Cortex of kidney (tissue), 1 donor: Measurements from ENCODE around the gene TEX13D.
"Not testable (repeated sequence)": the region's sequence is repeated elsewhere in the genome, so short reads cannot be mapped to it uniquely, and the experiment has no call there.

Experiments
- DNase-seq: peaks from one replicate; lab custom pipeline; 2025; lab: John Stamatoyannopoulos, UW

The TEX13D gene

DNA sequence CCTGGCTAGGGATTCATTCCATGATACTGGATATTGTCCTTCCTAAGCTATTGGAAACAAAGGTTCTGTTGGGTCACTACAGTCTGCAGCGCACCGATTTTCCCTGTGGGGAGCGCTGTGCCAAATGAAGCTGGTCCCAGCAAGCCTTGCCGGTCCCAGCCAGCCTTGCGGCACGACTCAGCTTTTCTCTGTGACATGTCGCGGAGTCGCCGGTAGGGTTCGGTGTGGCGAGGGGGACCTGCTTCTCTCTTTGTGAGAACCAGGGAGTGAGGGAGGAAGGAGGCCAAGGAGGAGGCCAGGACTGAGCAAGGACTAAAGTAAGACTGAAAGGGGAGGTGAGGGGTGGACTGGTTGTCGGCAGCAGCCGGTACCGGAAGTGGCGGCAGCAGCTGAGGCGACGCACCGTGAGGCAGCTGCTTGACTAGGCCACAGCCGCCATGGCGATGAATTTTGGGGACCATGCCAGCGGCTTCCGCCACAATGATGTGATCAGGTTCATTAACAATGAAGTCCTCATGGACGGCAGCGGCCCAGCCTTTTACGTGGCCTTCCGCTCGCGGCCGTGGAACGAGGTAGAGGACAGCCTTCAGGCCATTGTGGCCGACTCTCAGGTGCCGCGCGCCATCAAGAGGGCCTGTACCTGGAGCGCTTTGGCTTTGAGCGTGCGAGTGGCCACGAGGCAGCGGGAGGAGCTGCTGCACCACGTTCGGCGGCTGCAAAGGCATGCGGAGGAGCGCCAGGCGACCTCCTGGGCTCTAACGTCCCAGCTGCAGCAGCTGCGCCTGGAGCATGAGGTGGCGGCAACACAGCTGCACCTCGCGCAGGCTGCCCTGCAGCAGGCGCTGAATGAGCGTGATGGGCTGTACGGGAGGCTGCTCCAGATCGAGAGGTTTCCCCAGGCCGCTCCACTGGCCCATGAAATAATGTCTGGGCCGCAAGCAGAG, at the start of gene TEX13D:
TSS of gene TEX13D (plus strand) at position 180 of the 944 bp plus-strand sequence. CDS start at position 438, 258 bp downstream.
- DNase-seq = no peak

DNA sequence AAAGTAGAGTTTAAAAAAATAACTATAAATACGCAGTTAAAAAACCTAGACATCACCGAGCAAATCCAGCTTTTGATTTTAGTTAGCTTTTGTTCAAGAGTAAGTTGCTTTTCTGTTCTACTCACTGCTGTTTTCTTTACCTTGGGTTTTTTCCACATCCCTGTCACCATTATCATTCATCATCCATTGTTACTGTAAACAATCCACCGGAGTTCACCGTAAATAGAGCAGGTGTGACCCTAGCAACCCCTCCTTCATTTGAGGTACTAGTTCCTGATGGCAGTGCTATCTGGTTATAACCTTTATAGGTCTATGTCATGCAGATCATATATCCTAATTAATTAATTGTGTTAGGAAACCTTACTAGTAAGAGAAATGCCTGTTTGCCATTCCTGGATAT, 43.0 kb upstream of the TEX13D start:
- DNase-seq = no peak

DNA sequence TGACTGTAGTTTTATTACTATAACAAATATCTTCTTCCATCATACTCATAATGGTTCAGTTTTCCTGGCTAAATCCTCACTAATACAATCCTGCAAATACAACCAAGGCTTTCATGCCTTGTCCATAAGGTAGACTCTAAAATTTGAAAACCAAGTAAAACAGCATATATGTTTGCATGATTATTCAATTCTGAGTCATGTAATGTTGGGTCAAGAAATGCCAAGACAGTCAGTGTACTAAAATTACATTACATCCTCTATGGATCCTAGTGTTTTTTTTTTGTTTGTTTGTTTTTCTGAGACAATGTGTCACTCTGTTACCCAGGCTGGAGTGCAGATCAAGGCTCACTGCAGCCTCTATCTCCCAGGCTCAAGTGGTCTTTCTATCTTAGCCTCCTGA, 38.6 kb upstream of the TEX13D start:
- DNase-seq = no peak

DNA sequence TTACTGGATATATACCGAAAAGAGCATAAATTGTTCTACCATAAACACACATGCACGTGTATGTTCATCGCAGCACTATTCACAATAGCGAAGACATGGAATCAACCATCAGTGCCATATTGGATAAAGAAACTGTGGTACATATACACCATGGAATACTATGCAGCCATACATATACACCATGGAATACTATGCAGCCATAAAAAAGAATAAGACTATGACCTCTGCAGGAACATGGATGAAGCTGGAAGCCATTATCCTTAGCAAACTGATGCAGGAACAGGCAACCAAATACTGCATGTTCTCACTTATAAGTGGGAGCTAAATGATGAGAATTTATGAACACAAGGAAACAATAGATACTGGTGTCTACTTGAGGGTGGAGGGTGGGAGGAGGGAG, 33.1 kb upstream of the TEX13D start:
- not testable (repeated sequence) for DNase-seq

DNA sequence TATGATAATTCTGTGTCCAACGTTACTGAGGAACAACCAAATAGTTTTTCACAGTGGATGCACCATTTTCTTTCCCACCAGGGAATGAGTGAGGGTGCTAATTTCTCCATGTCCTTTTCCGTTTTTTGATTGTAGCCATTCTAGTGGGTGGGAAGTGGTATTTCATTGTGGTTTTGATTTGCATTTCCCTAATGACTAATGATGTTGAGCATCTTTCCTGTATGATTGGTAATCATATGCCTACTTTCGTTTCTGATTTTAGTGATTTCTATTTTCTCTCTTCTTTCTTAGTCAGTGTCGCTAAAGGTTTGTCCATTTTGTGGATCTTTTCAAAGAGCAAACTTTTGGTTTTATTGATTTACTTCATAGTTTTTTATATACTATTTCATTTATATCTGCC, 32.1 kb upstream of the TEX13D start:
- no peak for DNase-seq

DNA sequence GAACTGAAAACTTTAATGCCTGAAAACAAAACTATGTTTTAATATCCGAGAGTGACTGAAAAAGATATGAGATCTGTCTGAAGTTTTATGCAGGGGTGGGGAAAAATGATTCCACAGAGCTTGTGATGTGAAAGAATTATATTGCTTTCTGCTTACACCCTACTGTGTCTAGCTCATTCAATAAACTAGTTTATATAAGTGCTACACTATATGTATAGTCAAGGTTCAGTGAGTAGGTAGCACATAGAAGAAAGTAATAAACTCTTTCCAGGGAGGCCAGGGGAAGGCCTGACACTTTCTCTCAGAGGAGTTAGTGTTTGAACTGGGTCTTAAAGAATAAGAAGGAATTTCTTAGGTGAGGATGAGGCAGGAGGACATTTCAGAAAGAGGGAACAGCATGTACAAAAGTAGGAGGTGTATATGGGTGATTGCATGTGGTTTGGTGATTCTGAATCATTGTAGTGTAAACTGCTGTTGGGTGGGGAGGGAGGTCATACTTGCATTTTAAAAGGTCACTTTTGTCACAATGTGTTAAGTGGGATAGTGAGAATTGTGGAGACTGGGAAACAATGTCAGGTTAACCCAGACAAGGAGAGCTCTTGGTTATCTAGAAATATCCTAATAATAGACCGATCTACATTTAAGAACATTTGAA, 25.1 kb upstream of the TEX13D start:
- DNase-seq = no peak

DNA sequence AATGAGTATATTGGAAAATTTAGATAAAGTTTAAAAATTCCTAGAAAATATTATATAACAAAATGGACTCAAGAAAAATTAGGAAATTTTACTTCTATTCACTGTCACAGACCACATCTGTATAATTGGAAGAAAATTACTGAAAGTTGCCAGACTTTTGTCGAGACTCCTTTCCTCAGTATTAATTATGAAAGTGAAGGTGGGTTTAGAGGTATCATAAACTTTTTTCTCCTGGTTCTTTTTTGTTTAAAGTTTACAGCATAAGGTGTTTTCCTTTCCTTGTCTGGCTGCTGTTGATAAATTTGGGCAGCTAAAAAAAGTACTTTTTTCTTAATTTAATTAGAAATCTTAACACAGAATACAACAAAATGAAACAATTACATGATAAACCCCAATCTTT, 6.7 kb upstream of the TEX13D start:
- DNase-seq = no peak

DNA sequence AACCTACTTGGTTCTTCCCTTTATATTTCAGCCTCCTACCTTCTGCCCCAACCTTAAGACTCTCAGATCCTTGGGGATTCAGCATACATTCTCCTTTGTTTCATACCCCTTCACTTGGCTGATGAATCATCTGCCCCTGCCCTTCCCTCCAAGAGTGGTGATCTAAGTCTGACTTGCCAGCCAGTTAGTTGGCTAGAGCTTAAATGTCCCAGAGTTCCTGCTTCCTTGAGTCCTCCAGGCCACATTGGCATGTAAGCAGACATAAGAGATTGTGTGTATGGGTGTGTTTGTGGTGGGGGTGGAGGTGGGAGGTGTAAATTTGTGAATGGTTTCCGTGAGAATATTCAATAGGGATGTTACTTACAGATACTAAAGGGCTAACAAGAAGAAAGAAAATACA, 3.7 kb upstream of the TEX13D start:
- no peak for DNase-seq

DNA sequence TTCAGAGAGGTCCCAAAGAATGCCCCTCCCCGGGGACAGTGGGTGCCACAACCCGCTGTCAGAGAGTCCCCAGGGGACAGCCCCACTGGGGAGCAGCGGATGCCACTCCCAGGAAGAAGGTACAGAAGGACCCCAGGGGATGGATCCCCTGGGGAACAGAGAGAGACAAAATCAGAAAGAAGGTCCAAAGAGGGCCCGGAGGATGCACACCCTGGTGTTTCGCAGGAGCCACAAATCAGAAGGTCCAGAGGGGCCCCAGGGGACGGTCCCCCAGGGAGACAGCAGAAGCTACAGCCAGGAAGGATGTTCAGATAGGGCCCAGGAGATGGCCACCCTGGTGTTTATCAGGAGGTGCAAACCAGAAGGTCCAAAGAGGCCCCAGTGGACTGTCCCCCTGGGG, 1.4 kb downstream of the TEX13D start:
- no peak for DNase-seq

DNA sequence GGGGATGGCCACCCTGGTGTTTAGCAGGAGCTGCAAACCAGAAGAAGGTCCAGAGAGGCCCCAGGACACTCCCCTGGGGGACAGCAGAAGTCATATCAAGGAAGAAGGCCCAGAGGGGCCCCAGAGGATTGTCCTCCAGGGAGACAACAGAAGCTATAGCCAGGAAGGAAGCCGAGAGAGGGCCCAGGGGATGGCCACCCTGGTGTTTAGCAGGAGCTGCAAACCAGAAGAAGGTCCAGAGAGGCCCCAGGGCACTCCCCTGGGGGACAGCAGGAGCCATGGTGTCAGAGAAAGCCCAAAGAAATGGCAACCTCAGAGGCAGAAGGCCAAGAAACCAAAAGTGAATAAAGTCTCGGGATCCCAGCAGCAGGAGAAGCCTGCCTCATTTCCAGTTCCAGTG, 2.1 kb downstream of the TEX13D start:
- DNase-seq = not testable (repeated sequence)

DNA sequence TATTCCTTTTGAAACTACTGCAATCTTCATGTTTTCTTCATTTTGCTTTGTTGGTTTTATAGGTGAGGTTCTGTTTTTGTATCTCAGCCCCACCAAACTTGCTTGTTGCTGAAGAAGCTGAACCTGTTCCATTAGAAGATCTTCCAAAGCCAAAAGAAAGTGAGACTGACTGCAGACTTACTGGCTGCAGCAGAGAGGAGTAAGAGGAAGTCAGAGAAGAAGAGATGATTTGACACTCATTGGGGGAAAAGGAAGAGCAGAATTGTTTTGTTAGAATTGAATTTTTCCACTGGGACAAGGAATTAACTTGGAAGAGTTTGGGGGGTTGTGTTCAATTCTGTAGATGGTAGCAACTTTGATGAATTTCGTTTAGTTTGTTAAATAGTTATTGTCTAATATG, 3.1 kb downstream of the TEX13D start:
- no peak for DNase-seq

DNA sequence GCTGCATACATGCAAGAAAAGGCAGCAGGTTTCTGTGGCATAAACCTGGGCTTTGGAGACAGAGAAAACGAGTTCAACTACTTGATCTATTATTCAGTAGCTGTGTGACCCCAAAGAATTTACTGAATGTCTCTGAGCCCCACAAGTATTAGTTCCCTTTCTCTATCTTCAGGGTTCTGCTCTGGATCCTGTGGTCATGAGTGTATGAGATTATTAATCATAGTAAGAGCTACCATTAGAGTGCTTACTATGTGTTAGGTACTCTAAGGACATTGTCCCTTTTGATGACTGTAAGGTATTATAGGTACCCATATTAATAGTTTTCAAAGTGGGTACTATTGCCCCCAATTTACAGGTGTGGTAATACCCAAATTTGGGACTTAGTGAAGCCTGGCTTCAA, 5.5 kb downstream of the TEX13D start:
- DNase-seq = no peak

DNA sequence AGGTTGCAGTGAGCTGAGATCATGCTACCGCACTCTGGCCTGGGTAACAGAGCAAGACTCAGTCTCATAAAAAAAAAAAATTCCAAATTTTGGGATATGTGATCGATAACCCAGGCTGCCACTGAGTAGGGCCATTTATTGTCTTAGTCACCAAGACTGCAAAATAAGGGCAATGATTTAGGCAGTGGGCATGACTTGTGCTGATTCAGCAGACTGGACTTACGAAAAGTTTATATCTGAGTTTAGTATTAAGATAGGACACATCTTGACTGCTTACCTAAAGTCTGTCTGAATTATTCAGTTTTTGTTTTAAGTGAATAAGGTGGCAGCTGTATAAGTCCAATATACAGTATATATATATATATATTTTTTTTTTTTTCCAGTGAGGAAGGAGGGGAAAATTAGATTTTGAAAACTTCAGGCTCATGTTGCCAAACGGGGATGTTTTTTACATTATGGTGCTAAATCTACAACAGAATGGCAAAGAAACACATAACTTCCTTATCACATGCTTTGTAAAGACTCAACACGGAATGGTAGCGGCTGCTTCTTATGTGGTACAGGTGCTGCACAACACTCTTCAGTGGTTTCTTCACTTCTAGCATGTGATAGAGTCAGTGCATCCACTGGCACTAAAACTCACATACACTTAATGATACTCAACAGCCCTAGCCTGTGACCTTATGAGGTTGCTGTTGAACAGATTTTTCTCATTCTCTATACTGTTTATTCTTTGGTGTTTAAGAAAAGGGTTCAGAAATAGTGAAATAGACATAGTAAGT, 6.5 kb downstream of the TEX13D start:
- no peak for DNase-seq

DNA sequence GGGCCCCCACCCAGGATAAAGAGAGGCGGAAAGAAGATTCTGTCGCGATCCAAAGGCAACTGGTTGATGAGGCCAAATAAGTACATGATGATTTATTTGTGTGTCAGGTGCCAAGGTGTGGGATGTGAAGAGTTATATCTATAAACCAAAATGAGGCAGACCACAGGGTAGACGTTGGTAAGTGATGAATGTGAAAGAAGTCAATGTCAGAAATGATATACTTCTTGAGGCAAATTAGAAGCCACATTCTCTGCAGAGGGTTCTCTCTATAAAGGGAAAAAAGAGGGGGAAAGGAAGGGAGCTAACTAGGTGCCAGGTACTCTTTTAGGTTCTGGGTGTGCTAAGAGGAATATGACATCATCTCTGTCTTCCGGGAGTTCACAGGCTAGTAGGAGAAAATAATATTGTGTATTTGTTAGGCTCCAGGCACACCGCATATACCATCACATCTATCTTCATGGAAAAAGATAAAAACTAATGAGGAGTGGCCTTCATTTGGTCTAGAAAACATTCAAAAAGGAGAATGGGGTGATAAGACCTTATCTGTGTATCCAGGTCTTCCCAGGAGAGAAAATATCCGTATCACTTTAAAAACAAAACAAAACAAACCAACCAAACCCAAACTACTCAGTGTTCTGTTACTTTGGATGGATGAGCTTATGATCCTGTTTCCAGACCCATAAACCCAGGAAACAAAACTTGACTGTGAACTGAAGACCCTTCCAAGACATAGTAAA, 9.1 kb downstream of the TEX13D start:
- DNase-seq = no peak

DNA sequence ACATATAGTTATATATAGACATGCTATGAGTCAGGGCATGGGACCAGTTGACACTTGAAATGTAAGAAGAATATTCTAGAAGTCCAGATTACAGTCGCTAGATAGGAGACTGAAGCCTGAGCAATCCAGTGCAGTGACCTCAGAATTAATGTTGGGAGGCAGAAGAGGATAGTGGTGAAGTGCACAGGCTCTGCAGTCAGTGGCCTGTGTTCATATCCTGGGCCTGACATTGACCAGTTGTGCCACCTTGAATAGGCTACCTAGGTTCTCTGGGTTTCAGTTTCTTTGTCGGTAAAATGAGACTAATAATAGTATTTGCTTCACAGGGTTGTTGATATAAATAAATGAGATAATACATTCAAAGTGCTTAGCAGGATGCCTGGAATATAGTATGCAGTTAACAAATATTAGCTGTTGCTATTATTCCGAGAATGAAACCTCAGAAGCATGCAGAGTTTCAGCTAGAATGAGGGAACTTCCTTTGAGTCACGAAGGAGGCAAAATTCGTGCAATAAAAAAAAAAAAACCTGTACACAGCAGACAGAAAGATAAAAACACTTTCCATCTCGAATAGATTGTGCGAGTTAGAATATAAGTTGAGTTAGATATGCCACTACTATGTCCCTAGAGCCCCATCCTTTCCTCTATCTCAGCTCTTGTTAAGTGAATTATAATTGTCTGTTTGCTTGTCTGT, 9.9 kb downstream of the TEX13D start:
- DNase-seq = no peak

DNA sequence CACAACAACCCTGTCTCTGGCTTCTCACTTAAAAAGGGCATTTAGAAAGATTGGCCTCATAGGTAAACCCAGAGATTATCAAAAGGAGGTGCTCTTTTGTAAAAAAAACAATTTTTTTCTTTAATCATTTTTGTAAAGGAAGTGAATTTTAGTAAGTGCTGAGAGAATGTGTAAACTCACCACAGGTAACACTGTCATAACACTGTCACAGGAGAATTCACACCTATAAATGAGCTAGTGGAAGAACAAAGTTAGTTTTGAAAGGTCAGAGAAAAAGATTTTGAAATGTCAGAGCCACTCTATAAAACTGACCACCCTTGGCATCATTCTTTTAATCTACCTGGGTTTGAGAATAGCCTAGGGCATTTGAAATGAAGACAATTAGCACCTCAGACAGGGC, 10.6 kb downstream of the TEX13D start:
- no peak for DNase-seq

DNA sequence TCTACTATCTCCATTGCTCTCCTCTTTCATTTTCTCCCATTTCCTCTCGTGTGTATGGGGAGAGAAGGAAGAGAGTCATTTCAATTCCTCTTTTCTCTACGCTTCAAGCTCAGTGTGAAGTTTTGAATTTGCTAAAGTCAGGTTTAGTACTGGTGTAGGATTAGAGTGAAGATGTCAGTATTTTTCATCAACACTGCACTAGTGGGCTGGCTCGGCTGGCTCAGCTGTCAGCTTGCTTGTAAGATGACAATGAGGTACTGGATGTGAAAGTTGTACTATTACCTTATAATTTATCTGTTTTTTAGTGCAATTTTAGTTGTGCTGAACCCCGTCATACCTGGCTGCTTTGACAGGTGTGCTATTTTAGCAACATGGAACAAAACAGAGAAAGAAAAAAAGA, 11.8 kb downstream of the TEX13D start:
- no peak for DNase-seq

DNA sequence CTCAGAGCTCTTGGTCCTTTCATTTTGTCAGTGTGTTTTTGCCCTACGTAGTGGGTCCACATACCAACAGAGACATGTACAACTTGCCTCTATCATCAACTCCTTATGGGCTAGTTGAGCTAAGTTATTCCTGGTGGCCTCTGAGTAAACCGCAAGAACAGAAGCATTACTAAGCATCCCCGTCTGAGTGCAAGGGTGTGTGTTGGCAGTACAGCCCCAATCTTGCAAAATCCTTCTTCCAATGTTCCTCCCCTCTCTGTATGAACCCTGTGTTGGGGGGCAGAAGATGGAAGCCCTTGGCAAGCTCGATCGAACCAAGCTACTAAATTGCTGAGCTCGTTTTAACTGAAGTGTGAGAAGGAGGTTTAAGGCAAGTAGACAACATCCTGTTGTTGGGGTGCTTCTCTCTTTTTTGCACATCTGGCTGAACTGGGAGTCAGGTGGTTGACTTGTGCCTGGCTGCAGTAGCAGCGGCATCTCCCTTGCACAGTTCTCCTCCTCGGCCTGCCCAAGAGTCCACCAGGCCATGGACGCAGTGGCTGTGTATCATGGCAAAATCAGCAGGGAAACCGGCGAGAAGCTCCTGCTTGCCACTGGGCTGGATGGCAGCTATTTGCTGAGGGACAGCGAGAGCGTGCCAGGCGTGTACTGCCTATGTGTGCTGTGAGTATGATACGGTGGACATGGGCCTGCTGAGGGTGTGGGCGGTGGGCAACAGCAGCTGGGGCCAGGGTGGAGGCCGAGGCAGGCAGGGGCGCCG, 13.8 kb downstream of the TEX13D start, which contains the start of gene SH2D1A:
TSS of gene SH2D1A (plus strand) at position 447 of the 760 bp plus-strand sequence. CDS start at position 527, 80 bp downstream.
- no peak for DNase-seq

DNA sequence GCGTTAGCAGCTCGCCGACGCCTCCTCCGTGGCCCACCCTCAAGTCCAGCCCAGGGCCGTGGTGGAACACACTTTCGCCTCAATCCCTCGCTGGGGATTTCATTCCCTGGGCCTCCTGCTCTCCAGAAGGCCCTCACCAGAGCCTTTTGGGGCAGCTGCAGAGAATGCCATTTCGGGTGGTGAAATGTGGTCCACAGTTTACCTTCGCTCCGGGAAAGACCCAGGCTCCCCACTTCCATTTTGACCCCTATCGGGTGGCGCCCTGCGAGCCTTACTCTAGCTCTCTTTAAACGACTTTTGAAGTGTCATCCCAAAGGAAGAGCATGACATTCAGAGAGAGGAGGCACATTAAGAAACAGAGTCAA, 14.4 kb downstream of the TEX13D start:
- DNase-seq = no peak

DNA sequence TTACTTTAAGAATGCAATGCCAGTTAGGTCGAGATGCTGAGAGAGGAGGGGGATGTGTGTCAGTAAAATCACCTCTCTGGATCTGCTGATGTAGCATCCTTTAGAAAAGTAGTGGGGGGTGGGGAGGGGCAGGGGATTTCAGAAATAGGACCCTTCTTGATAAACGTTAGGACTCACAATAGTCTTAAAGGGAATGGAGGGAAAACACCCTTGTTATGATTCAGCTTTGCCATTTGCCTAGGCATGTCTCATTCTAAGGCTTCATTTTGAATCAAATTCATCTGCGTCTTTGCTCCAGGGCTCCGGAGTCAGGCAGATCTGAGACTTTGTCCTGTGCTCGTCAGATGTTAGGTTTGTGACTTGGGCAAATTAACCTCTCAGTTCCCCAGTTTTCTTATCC, 14.8 kb downstream of the TEX13D start:
- no peak for DNase-seq
